SU-DHL-6 (cell line): ENCODE measurements around the gene POLR1D.

Experiments used
- CTCF ChIP-seq: fragments of 200-600 bp; sonication (generic); IDR thresholded peaks from one replicate; pipeline ENCODE4 v1.5.1; 2017; ENCODE audit warnings: antibody characterized with exemption, mild to moderate bottlenecking, low read length, moderate library complexity; ENCODE audit not compliant: insufficient read depth, poor library complexity, severe bottlenecking
- EZH2phosphoT487 ChIP-seq: fragments of 200-600 bp; sonication (generic), shearing (Covaris generic); conservative IDR thresholded peaks from 2 replicates; pipeline ENCODE4 v1.6.1; 2018; ENCODE audit warnings: mild to moderate bottlenecking, antibody characterized with exemption, low read length, moderate library complexity, mixed read lengths

- TF ChIP-seq CTCF (no peak), EZH2phosphoT487 (no peak)
These were observed 9.5 kb downstream of the POLR1D start for GRCh38 chr13:27631156-27631555.
